MM.1S (cell line): Measurements from ENCODE around the gene MRPL48.

Source experiments
- DNase-seq: peaks from one replicate; pipeline ENCODE4 v3.0.0-alpha.2; 2015
- H2AFZ ChIP-seq: fragments of 300-600 bp; sonication (generic); 2 replicates; pipeline ENCODE4 v1.6.0; 2016; ENCODE audit warnings: antibody characterized with exemption, low read length
- H3F3A ChIP-seq: fragments of 300-600 bp; sonication (generic); 2 replicates; pipeline ENCODE4 v1.6.1; 2016; ENCODE audit warnings: mild to moderate bottlenecking, antibody characterized with exemption, low read length, moderate library complexity, mixed read lengths; ENCODE audit not compliant: insufficient read depth
- H3K27ac ChIP-seq: fragments of 300-600 bp; sonication (generic); 2 replicates; pipeline ENCODE4 v1.5.1; 2016; ENCODE audit warnings: mild to moderate bottlenecking, low read length
- H3K27me3 ChIP-seq: fragments of 300-600 bp; sonication (generic); replicated peaks from 2 replicates; pipeline ENCODE4 v1.6.0; 2016; ENCODE audit warnings: low read length; ENCODE audit not compliant: insufficient read depth
- H3K36me3 ChIP-seq: fragments of 300-600 bp; sonication (generic); replicated peaks from 2 replicates; pipeline ENCODE4 v1.6.1; 2016; ENCODE audit warnings: mild to moderate bottlenecking, low read length, mixed read lengths; ENCODE audit not compliant: insufficient read depth
- H3K4me1 ChIP-seq: fragments of 300-600 bp; sonication (generic); 2 replicates; pipeline ENCODE4 v1.6.1; 2016; ENCODE audit warnings: low read length, mixed read lengths
- H3K4me2 ChIP-seq: fragments of 300-600 bp; sonication (generic); 2 replicates; pipeline ENCODE4 v1.6.0; 2016; ENCODE audit warnings: low read depth, low read length
- H3K4me3 ChIP-seq: fragments of 300-600 bp; sonication (generic); 2 replicates; pipeline ENCODE4 v1.5.1; 2016; ENCODE audit warnings: low read length, mixed read lengths
- H3K79me2 ChIP-seq: fragments of 300-600 bp; sonication (generic); 2 replicates; pipeline ENCODE4 v1.6.1; 2016; ENCODE audit warnings: mixed run types, low read length, mixed read lengths
- H3K9ac ChIP-seq: fragments of 300-600 bp; sonication (generic); 2 replicates; pipeline ENCODE4 v1.6.1; 2016; ENCODE audit warnings: low read length, mixed read lengths
- H3K9me2 ChIP-seq: fragments of 300-600 bp; sonication (generic); replicated peaks from 2 replicates; pipeline ENCODE4 v1.6.1; 2016; ENCODE audit warnings: mild to moderate bottlenecking, low read length, mixed read lengths; ENCODE audit not compliant: insufficient read depth
- H3K9me3 ChIP-seq: fragments of 300-600 bp; sonication (generic); replicated peaks from 2 replicates; pipeline ENCODE4 v1.6.1; 2016; ENCODE audit warnings: mild to moderate bottlenecking, low read length, mixed read lengths; ENCODE audit not compliant: insufficient read depth
- H4K20me1 ChIP-seq: fragments of 300-600 bp; sonication (generic); 2 replicates; pipeline ENCODE4 v1.6.1; 2016; ENCODE audit warnings: mild to moderate bottlenecking, low read length, moderate library complexity, mixed read lengths; ENCODE audit not compliant: insufficient read depth
- CTCF ChIP-seq: fragments of 300-600 bp; sonication (generic); IDR thresholded peaks from 2 replicates; pipeline ENCODE4 v1.5.1; 2016; ENCODE audit warnings: antibody characterized with exemption, low read length, mixed read lengths
- EZH2 ChIP-seq: fragments of 300-600 bp; sonication (generic); optimal IDR thresholded peaks from 2 replicates; pipeline ENCODE3; 2017; ENCODE audit warnings: low read depth, mild to moderate bottlenecking, antibody characterized with exemption, low read length, mixed read lengths
- EZH2phosphoT487 ChIP-seq: fragments of 300-600 bp; sonication (generic); IDR thresholded peaks from 2 replicates; pipeline ENCODE4 v1.6.1; 2018; ENCODE audit warnings: antibody characterized with exemption, low read length

MRPL48 gene

DNA sequence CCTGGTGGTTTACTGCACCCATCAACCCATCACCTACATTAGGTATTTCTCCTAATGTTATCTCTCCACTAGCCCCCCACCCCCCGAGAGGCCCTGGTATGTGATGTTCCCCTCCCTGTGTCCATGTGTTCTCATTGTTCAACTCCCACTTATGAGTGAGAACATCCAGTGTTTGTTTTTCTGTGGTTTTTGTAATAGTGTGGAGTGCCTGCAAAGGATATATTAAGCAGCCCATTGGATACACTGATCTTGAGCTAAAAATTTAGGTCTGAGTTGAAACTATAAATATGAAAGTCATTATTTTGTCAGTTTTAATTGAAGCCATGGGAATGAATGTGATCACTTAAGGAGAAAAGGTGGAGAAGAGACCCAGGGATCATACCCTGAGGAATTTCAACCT lies 23.0 kb downstream of the MRPL48 start:
- no peak overlapping the region for H3K9ac ChIP-seq
- H3K4me1 ChIP-seq = no peaks in the 10 kb centered on the region
- DNase-seq = no peak
- no peaks in the 10 kb centered on the region for H3K9me3 ChIP-seq
- H3K36me3 ChIP-seq = no peaks in the 10 kb centered on the region; the same call in 1 of the 2 replicates
- no peaks in the 10 kb centered on the region for H3K9me2 ChIP-seq
- no peaks in the 10 kb centered on the region for H4K20me1 ChIP-seq
- no peaks in the 10 kb centered on the region for H3F3A ChIP-seq
- no peak overlapping the region for H3K4me2 ChIP-seq
- H3K4me3 ChIP-seq = no peak overlapping the region
- H3K79me2 ChIP-seq = 0 out of 2 replicates have a peak, but pooled peaks cover 2% of the 10 kb centered on the region
- no peak overlapping the region for H3K27ac ChIP-seq
- no peak overlapping the region for H2AFZ ChIP-seq
- H3K27me3 ChIP-seq = no peaks in the 10 kb centered on the region
- no peak for TF ChIP-seq EZH2phosphoT487
- TF ChIP-seq CTCF = no peak
- TF ChIP-seq EZH2 = no peak

GRCh38 chr11:73812234-73812633 lies 24.6 kb downstream of the MRPL48 start:
- H3K9me3 ChIP-seq = no peaks in the 10 kb centered on the region
- TF ChIP-seq CTCF (no peak), EZH2phosphoT487 (no peak), EZH2 (no peak)
- H3K79me2 ChIP-seq = 0 out of 2 replicates have a peak, but pooled peaks cover 2% of the 10 kb centered on the region
- no peak for DNase-seq
- no peaks in the 10 kb centered on the region; the same call in 1 of the 2 replicates for H3K36me3 ChIP-seq
- H3K27me3 ChIP-seq = no peaks in the 10 kb centered on the region
- H3F3A ChIP-seq = no peaks in the 10 kb centered on the region
- H3K27ac ChIP-seq = no peak overlapping the region
- H3K4me2 ChIP-seq = no peak overlapping the region
- H3K9ac ChIP-seq = no peak overlapping the region
- no peak overlapping the region for H2AFZ ChIP-seq
- no peaks in the 10 kb centered on the region for H3K4me1 ChIP-seq
- H4K20me1 ChIP-seq = no peaks in the 10 kb centered on the region
- no peaks in the 10 kb centered on the region for H3K9me2 ChIP-seq
- no peak overlapping the region for H3K4me3 ChIP-seq

GRCh38 chr11:73814812-73815211 lies 27.1 kb downstream of the MRPL48 start:
- Histone ChIP-seq H3K4me3 (no peak overlapping the region), H3K79me2 (0 out of 2 replicates have a peak, but pooled peaks cover 5% of the 10 kb centered on the region), H3K9ac (no peak overlapping the region), H3K4me2 (no peak overlapping the region), H3K4me1 (no peaks in the 10 kb centered on the region), H3K9me3 (no peaks in the 10 kb centered on the region), H3K27ac (no peak overlapping the region), H4K20me1 (no peaks in the 10 kb centered on the region), H2AFZ (no peak overlapping the region), H3K27me3 (no peaks in the 10 kb centered on the region), H3K36me3 (no peaks in the 10 kb centered on the region), H3F3A (no peaks in the 10 kb centered on the region), H3K9me2 (no peaks in the 10 kb centered on the region)
- DNase-seq = no peak
- TF ChIP-seq CTCF (no peak), EZH2 (no peak), EZH2phosphoT487 (no peak)
